Activated CD8-positive, alpha-beta memory T cell treated with anti-CD3 and anti-CD28 coated beads, Interleukin-2, amount 50 U/mL, for 24 hours (primary cell): ENCODE data around the gene ELOVL5.
"Not testable (repeated sequence)": the region's sequence is repeated elsewhere in the genome, so short reads cannot be mapped to it uniquely, and the experiment has no call there.

ENCODE experiments used
- DNase-seq: peaks from one replicate; pipeline ENCODE4 v3.0.0-alpha.2; 2020; ENCODE audit errors: extremely low read depth

ELOVL5 gene

GRCh38 chr6:53328375-53328774, 20.4 kb downstream of the ELOVL5 start:
- no peak for DNase-seq

- no peak for DNase-seq
Measured at GRCh38 chr6:53327017-53327395, 21.7 kb downstream of the ELOVL5 start.

- DNase-seq: no peak
Measured at GRCh38 chr6:53326372-53327016, 22.3 kb downstream of the ELOVL5 start.

- DNase-seq: no peak
Measured at GRCh38 chr6:53325785-53326184, 23.0 kb downstream of the ELOVL5 start.

- no peak for DNase-seq
Measured at GRCh38 chr6:53322188-53323029, 26.3 kb downstream of the ELOVL5 start.

GRCh38 chr6:53321701-53322100, 27.0 kb downstream of the ELOVL5 start:
- no peak for DNase-seq

- DNase-seq: no peak
Measured at GRCh38 chr6:53320964-53321363, 27.8 kb downstream of the ELOVL5 start.

- DNase-seq: no peak
Measured at GRCh38 chr6:53318429-53318828, 30.3 kb downstream of the ELOVL5 start.

- no peak for DNase-seq
Measured at GRCh38 chr6:53317861-53318260, 30.9 kb downstream of the ELOVL5 start.

- not testable (repeated sequence) for DNase-seq
Measured at GRCh38 chr6:53317299-53317698, 31.5 kb downstream of the ELOVL5 start.

- no peak for DNase-seq
Measured at GRCh38 chr6:53316142-53316541, 32.6 kb downstream of the ELOVL5 start.

- DNase-seq: no peak
Measured at GRCh38 chr6:53315086-53315724, 33.5 kb downstream of the ELOVL5 start.

GRCh38 chr6:53313784-53314400, 34.9 kb downstream of the ELOVL5 start:
- no peak for DNase-seq

- DNase-seq: no peak
Measured at GRCh38 chr6:53312355-53312754, 36.4 kb downstream of the ELOVL5 start.

- no peak for DNase-seq
Measured at GRCh38 chr6:53311586-53311935, 37.2 kb downstream of the ELOVL5 start.

- DNase-seq: no peak
Measured at GRCh38 chr6:53310771-53311585, 37.8 kb downstream of the ELOVL5 start.

GRCh38 chr6:53309901-53310300, 38.8 kb downstream of the ELOVL5 start:
- no peak for DNase-seq

- no peak for DNase-seq
Measured at GRCh38 chr6:53309059-53309900, 39.5 kb downstream of the ELOVL5 start.

GRCh38 chr6:53306819-53307347, 41.9 kb downstream of the ELOVL5 start:
- no peak for DNase-seq

- not testable (repeated sequence) for DNase-seq
Measured at GRCh38 chr6:53306217-53306616, 42.5 kb downstream of the ELOVL5 start.
